NT2/D1 (cell line): ENCODE data around the gene PRKAR2A.

Experiments used
- DNase-seq: peaks from one replicate; pipeline ENCODE4 v3.0.0-alpha.2; 2011; ENCODE audit warnings: low read depth, low spot score
- H3K27me3 ChIP-seq: 2 replicates; pipeline ENCODE4 v1.6.0; 2011; ENCODE audit warnings: mild to moderate bottlenecking; ENCODE audit not compliant: insufficient read length, insufficient read depth
- H3K36me3 ChIP-seq: 2 replicates; pipeline ENCODE4 v1.6.1; 2011; ENCODE audit warnings: mild to moderate bottlenecking, low read length, mixed read lengths; ENCODE audit not compliant: insufficient read depth, insufficient read length
- H3K4me1 ChIP-seq: 2 replicates; pipeline ENCODE4 v1.5.1; 2011; ENCODE audit not compliant: insufficient read depth, insufficient read length
- H3K4me3 ChIP-seq: 2 replicates; pipeline ENCODE4 v1.5.1; 2011; ENCODE audit warnings: low read depth; ENCODE audit not compliant: insufficient read length
- H3K9ac ChIP-seq: 2 replicates; pipeline ENCODE4 v1.6.0; 2011; ENCODE audit warnings: low read depth; ENCODE audit not compliant: insufficient read length
- H3K9me3 ChIP-seq: 2 replicates; pipeline ENCODE4 v1.5.1; 2011; ENCODE audit warnings: mild to moderate bottlenecking, low read length; ENCODE audit not compliant: insufficient read depth
- SUZ12 ChIP-seq: IDR thresholded peaks from 2 replicates; pipeline ENCODE4 v1.6.1; 2011; ENCODE audit not compliant: insufficient read length, insufficient read depth; ENCODE audit errors: extremely low read depth
- YY1 ChIP-seq: IDR thresholded peaks from 2 replicates; pipeline ENCODE4 v1.6.1; 2011; ENCODE audit not compliant: insufficient read length, insufficient read depth
- ZNF274 ChIP-seq: IDR thresholded peaks from 2 replicates; pipeline ENCODE4 v1.6.1; 2011; ENCODE audit warnings: mild to moderate bottlenecking, low read depth, low read length

The PRKAR2A gene

GRCh38 chr3:48856469-48856868 is 8.8 kb upstream of the PRKAR2A start:
- DNase-seq: no peak
- no peaks in the 10 kb centered on the region for H3K27me3 ChIP-seq
- no peak for TF ChIP-seq ZNF274
- TF ChIP-seq YY1: no peak
- no peak for TF ChIP-seq SUZ12
- no peaks in the 10 kb centered on the region for H3K4me1 ChIP-seq
- H3K36me3 ChIP-seq: peaks cover 5% of the 10 kb centered on the region
- H3K9me3 ChIP-seq: no peaks in the 10 kb centered on the region
- no peak overlapping the region for H3K4me3 ChIP-seq
- no peak overlapping the region for H3K9ac ChIP-seq

GRCh38 chr3:48855681-48856447 is 8.2 kb upstream of the PRKAR2A start:
- no peak overlapping the region for H3K9ac ChIP-seq
- TF ChIP-seq YY1: no peak
- TF ChIP-seq SUZ12: no peak
- no peak for TF ChIP-seq ZNF274
- H3K4me1 ChIP-seq: no peaks in the 10 kb centered on the region
- H3K27me3 ChIP-seq: no peaks in the 10 kb centered on the region
- H3K36me3 ChIP-seq: peaks cover 5% of the 10 kb centered on the region
- DNase-seq: no peak
- H3K4me3 ChIP-seq: no peak overlapping the region
- no peaks in the 10 kb centered on the region for H3K9me3 ChIP-seq

DNA sequence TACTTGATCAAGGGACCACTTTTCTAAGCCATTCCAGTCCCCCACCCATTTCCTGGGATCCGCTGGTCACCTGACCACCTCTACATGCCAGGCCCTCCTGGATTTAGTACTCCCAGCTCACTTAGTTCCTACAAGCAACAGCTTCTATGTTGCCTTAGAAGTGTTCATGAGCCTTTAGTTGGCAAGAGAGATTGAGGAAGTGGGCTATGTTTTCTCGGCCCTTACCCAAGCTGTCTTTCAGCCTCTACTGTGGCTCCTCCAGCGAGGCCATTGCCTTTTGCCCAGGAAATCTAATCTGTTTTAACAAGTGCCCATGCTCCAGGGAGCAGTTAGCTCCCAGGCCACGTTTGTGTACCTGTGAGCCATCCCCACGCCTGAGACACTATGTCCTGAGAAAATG is 4.5 kb upstream of the PRKAR2A start:
- Histone ChIP-seq H3K36me3 (no peaks in the 10 kb centered on the region), H3K9ac (no peak overlapping the region), H3K9me3 (no peaks in the 10 kb centered on the region), H3K27me3 (no peaks in the 10 kb centered on the region), H3K4me3 (no peak overlapping the region), H3K4me1 (no peaks in the 10 kb centered on the region)
- TF ChIP-seq SUZ12: no peak
- no peak for DNase-seq

DNA sequence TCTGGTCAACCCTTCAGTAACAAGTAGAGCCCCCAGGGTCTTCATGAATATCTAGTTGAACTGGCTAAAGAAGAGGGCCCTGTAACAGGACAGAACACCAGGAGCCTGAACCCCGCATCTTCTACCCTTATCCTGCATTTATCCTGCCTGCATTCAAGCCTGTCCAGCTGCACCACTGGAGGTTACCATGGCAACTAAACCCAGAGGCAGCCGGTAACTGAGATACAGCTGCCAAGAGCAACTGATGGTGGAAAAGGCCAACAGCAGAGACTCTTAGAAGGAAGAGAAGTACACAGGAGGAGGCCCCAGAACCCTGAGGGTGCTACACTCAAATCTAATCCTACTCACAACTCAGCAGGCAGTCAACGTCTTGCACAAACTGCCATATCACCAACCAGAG is 3.7 kb upstream of the PRKAR2A start:
- TF ChIP-seq ZNF274 (no peak), SUZ12 (no peak), YY1 (no peak)
- peaks cover 6% of the 10 kb centered on the region for H3K27me3 ChIP-seq
- no peaks in the 10 kb centered on the region for H3K4me1 ChIP-seq
- H3K36me3 ChIP-seq: no peaks in the 10 kb centered on the region
- H3K9ac ChIP-seq: no peak overlapping the region
- H3K4me3 ChIP-seq: no peak overlapping the region
- H3K9me3 ChIP-seq: no peaks in the 10 kb centered on the region
- no peak for DNase-seq

DNA sequence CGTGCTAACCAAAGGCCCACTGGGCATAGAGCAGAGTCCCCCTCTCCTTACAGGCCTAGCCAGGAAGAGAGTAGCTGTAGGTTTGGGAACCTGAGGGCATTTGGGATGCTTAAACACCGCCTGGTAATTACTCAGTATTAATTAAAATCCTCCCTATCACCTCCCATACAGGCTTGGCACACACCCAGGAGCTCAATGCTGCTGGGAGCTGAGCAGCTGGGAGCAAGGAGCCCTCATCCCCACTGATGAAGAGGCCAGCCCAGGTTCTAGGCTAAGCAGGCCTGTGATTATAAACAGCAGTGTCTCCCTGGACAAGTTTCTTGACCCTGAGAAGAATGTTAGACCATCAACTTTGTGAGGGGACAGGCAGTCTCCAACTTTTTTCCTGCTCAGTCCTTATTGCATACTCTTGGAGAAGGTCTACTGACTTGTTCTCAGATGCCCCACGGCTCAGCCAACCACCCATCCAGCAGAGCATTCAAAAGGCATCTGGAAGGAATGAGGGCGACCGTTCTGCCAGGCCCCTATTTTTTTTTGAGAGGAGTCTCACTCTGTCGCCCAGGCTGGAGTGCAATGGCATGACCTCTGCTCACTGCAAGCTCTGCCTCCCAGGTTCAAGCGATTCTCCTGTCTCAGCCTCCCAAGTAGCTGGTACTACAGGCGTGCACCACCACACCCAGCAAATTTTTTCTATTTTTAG is 1.3 kb upstream of the PRKAR2A start:
- Histone ChIP-seq H3K9me3 (no peaks in the 10 kb centered on the region), H3K4me1 (no peaks in the 10 kb centered on the region), H3K9ac (no peak overlapping the region), H3K4me3 (no peak overlapping the region), H3K27me3 (peaks cover 10% of the 10 kb centered on the region), H3K36me3 (peaks cover 2% of the 10 kb centered on the region)
- TF ChIP-seq ZNF274 (no peak), SUZ12 (no peak), YY1 (no peak)
- DNase-seq: no peak

DNA sequence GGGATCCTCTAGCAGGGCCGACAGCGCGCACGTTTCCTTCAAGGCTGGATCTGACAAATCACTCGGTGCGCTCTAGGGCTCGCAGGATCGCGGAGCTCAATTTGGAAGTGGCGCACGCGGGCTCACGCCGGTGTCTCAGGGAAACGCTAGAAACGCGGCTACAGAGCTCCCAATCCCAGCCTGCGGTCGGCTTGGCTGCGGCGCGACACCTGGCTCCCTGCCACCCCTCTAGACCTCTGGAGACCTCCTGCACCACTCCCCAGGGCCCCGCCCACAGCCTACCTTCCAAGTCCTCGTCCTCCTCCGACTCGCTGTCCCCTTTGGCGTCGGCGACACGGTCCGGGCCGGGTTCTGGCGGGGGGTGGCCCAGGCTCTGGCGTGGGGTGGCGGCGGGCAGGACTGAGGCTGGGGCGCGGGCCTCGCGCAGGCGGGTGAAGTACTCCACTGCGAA is 596 bp downstream of the PRKAR2A start:
- peaks cover 2% of the 10 kb centered on the region for H3K36me3 ChIP-seq
- no peaks in the 10 kb centered on the region for H3K9me3 ChIP-seq
- H3K4me1 ChIP-seq: no peaks in the 10 kb centered on the region
- peak overlapping the region; percentile 83 for H3K4me3 ChIP-seq
- no peak for TF ChIP-seq YY1
- no peak for TF ChIP-seq SUZ12
- no peak for TF ChIP-seq ZNF274
- H3K9ac ChIP-seq: peak overlapping the region; percentile 97
- DNase-seq: peak; percentile 27
- H3K27me3 ChIP-seq: peaks cover 10% of the 10 kb centered on the region

DNA sequence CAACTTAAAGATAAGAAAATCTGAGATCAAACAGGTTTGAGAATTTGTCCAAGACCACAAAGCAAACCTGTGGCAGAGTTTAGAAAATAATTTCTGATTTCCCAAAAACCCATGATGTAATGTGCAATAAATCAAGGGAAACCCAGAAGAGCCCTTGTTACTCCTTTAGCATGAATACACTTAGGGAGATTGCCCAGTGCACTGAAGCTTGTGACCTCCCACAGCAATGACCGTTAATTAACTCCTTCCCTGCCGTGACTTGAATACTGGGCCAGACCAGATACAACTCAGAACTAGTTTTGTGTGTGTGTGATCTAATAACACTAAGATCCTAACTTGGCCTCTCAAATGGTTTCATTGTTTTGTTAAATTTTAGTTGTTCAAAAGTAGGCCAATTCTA is 2.5 kb downstream of the PRKAR2A start:
- H3K36me3 ChIP-seq: peaks cover 2% of the 10 kb centered on the region
- no peaks in the 10 kb centered on the region for H3K4me1 ChIP-seq
- H3K27me3 ChIP-seq: peaks cover 10% of the 10 kb centered on the region
- H3K4me3 ChIP-seq: no peak overlapping the region
- no peaks in the 10 kb centered on the region for H3K9me3 ChIP-seq
- no peak overlapping the region for H3K9ac ChIP-seq
- TF ChIP-seq ZNF274 (no peak), YY1 (no peak), SUZ12 (no peak)
- DNase-seq: no peak
